Nephron progenitor cell (in vitro differentiated cells): Measurements from ENCODE around the gene TSPAN15.

Experiments
- DNase-seq: peaks from one replicate; pipeline ENCODE4 v3.0.0; 2021
- H3K27ac Mint-ChIP-seq: 2 replicates; pipeline ENCODE4 v1.8.0; 2021; ENCODE audit warnings: mild to moderate bottlenecking, moderate library complexity, mixed read lengths
- H3K27me3 Mint-ChIP-seq: 2 replicates; pipeline ENCODE4 v1.8.0; 2021; ENCODE audit warnings: mild to moderate bottlenecking, low read depth, mixed read lengths; ENCODE audit not compliant: poor library complexity
- H3K36me3 Mint-ChIP-seq: 2 replicates; pipeline ENCODE4 v1.8.0; 2021; ENCODE audit warnings: low read depth, mixed read lengths
- H3K4me1 Mint-ChIP-seq: 2 replicates; pipeline ENCODE4 v1.8.0; 2021; ENCODE audit warnings: mixed read lengths
- H3K4me3 Mint-ChIP-seq: 2 replicates; pipeline ENCODE4 v1.8.0; 2021; ENCODE audit warnings: mild to moderate bottlenecking, moderate library complexity, mixed read lengths
- H3K9me3 Mint-ChIP-seq: 2 replicates; pipeline ENCODE4 v1.8.0; 2021; ENCODE audit warnings: mild to moderate bottlenecking, moderate library complexity, mixed read lengths
- TF ChIP-seq, protein P1 (sequence below): fragments of 200-600 bp; sonication (generic); IDR thresholded peaks from 2 replicates; pipeline ENCODE4 v1.5.0; 2021; ENCODE audit warnings: antibody characterized with exemption

Gene TSPAN15

DNA sequence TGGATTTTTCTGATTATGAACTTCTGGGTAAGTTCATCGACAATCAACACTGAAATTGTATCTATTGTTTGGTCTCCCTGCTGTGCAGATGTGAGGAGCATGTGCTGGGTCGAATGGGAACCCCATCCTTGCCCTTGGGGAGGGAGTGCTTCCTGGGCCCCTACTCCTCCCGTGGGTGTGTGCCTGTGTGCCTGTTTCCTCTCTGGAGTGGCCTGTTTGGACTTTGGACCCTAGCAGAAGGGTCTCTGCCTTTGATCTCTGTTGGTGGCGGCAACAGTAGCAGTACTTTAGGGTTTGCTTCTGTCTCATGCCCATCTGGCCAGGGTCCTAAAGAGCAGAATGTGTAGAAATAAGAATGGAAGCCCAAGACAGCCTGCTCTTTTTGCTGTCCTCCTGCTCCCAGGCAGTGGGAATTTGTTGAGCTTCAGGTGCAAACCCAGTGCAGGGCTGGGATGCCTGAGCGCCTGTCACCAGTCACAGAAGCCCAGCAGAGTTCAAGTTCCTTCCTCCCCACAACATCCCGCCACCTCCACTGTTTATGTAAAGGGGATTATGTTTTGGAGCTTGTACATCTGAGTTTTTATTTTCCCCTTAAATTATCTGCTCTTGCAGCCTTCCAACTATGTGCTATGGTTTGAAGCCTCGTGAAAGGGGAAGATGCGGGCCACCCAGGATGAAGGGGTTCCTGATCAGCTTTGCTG, 33.1 kb upstream of the TSPAN15 start:
- H3K27me3 Mint-ChIP-seq, result peaks cover 11% of the 10 kb centered on the region
- no peaks in the 10 kb centered on the region for H3K36me3 Mint-ChIP-seq
- no peaks in the 10 kb centered on the region for H3K9me3 Mint-ChIP-seq
- peaks cover 32% of the 10 kb centered on the region for H3K4me1 Mint-ChIP-seq
- TF ChIP-seq, protein P1, sequence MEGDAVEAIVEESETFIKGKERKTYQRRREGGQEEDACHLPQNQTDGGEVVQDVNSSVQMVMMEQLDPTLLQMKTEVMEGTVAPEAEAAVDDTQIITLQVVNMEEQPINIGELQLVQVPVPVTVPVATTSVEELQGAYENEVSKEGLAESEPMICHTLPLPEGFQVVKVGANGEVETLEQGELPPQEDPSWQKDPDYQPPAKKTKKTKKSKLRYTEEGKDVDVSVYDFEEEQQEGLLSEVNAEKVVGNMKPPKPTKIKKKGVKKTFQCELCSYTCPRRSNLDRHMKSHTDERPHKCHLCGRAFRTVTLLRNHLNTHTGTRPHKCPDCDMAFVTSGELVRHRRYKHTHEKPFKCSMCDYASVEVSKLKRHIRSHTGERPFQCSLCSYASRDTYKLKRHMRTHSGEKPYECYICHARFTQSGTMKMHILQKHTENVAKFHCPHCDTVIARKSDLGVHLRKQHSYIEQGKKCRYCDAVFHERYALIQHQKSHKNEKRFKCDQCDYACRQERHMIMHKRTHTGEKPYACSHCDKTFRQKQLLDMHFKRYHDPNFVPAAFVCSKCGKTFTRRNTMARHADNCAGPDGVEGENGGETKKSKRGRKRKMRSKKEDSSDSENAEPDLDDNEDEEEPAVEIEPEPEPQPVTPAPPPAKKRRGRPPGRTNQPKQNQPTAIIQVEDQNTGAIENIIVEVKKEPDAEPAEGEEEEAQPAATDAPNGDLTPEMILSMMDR, result no peak
- no peak overlapping the region for H3K4me3 Mint-ChIP-seq
- no peak for DNase-seq
- no peak overlapping the region for H3K27ac Mint-ChIP-seq

DNA sequence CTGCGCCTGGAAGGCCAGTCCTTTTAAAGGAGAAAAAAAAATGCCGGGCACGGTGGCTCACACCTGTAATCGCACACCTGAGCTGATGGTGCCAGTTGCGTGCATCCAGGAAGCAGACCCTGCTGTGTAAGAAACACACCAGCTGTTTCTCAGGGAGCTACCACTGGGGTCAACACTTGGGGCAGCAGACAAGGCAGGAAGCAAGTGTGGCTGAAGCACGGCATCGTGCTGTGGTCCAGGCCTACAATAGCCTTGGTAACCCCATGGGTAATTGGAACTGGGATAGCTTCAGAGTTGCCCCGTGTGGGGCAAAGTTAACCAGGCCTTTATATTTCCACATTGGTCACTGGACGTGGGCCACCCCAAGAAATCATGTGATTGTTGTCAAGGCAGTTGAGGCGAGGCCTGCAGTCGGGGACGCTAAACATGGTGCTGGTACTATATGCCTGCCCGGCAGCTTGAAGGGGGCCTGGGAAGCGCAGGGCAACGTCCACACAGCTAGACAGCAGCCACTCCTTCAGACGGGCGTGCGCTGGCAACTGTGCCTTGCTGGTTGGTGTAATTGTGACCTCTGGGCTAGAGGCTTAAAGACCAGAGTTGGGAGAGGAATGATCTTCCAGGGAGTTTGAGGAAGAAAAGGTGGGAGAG, 32.0 kb upstream of the TSPAN15 start:
- Mint-ChIP-seq H3K4me3 (no peak overlapping the region), H3K9me3 (no peaks in the 10 kb centered on the region), H3K27ac (no peak overlapping the region), H3K27me3 (peaks cover 12% of the 10 kb centered on the region), H3K36me3 (no peaks in the 10 kb centered on the region), H3K4me1 (peaks cover 32% of the 10 kb centered on the region)
- TF ChIP-seq, protein P1, result no peak
- DNase-seq, result no peak

DNA sequence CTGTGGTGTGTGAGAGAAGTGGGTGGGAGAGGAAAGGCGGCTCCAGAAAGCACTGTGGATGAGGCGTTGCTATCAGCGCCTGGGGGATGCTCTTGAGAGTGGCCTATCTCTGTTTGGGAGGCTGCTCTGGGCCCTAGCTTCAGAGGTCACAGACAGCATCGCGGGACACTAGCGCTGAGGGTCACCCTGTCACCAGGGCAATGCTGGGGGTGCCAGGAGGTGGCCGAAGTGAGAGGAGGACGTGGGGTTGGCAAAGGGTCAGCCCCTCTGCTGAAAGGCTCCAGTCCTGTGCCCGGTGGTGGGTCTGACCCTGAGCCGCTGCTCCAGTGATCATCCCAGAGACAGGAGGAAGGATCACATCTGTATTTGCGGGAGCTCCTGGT, 31.5 kb upstream of the TSPAN15 start:
- H3K9me3 Mint-ChIP-seq, result no peaks in the 10 kb centered on the region
- peaks cover 14% of the 10 kb centered on the region for H3K27me3 Mint-ChIP-seq
- H3K36me3 Mint-ChIP-seq, result no peaks in the 10 kb centered on the region
- H3K4me1 Mint-ChIP-seq, result peaks cover 32% of the 10 kb centered on the region
- DNase-seq, result no peak
- TF ChIP-seq, protein P1, result no peak
- no peak overlapping the region for H3K27ac Mint-ChIP-seq
- no peak overlapping the region for H3K4me3 Mint-ChIP-seq

DNA sequence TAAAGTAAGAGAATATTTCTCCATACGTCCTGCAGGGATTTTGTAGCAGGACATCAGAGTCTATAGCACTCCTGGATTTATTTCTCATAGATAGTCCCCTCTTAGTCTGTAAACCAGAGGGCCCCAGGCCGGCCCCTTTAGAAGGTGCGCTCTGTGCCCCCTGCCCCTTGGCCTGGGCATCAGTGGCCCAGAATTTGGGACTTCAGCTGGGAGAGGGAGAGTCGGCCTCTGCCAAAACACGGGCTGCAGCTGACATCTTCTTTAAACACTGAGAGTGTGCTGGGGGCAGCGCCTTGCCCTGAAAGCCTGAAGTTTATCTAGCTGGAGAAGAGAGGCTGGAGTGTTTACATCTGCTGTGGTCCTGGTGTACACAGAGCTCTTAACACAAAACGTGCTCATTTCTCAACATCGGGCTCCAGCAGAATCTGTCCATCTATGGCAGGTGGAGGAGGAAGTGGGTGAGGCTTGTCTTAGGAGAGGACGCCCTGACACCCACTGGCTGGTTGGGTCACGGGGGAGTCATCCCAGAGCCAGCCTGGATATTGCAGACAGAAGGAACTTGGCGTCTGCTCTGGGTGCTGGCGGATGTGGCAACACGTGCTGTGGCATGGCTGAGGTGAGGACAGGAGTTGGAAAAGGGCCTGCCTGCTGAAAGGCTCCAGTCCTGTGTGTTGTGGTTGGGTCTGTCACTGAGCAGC, 29.5 kb upstream of the TSPAN15 start:
- H3K36me3 Mint-ChIP-seq, result no peaks in the 10 kb centered on the region
- H3K4me1 Mint-ChIP-seq, result peaks cover 24% of the 10 kb centered on the region
- no peaks in the 10 kb centered on the region for H3K9me3 Mint-ChIP-seq
- no peak overlapping the region for H3K4me3 Mint-ChIP-seq
- no peak for DNase-seq
- peaks cover 14% of the 10 kb centered on the region for H3K27me3 Mint-ChIP-seq
- TF ChIP-seq, protein P1, result no peak
- H3K27ac Mint-ChIP-seq, result no peak overlapping the region

DNA sequence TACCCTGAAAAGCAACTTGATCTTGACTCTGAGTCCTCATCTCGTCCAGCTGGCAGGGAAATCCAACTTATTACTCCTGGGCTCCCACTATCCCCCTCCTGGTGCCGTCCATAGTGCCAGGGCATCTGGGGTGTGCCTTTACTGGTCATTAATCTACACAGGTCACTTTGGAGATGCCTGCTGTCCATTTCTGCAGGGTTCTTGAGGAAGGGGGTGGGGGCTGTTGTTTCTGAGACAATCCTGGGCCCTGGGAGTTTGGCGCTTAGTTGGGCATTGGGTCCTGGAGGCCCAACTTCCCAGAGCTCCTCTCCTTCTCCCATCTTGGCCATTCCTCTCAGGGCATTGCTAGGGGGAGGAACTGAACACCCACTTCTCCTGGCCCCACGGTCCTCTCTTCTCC, 28.6 kb upstream of the TSPAN15 start:
- TF ChIP-seq, protein P1, result no peak

More for the DNA sequence above, 28.6 kb upstream of the TSPAN15 start:
- H3K4me3 Mint-ChIP-seq, result no peak overlapping the region
- no peak overlapping the region for H3K27ac Mint-ChIP-seq
- peaks cover 14% of the 10 kb centered on the region for H3K27me3 Mint-ChIP-seq
- H3K9me3 Mint-ChIP-seq, result no peaks in the 10 kb centered on the region
- no peaks in the 10 kb centered on the region for H3K36me3 Mint-ChIP-seq
- peaks cover 16% of the 10 kb centered on the region for H3K4me1 Mint-ChIP-seq
- DNase-seq, result no peak
